CD14-positive monocyte (primary cell): ENCODE data around the gene VCX3B. TPM values are rescaled to one million over a fixed set of nuclear protein-coding genes. Genes with fewer than 3 reads are reported as not detected.

Experiments used
- DNase-seq, 3 donors: peaks; one replicate each; pipeline ENCODE4 v3.0.0-alpha.2; 2011 to 2022
- H2AFZ ChIP-seq: 2 replicates; pipeline ENCODE4 v1.6.0; 2012; ENCODE audit warnings: mild to moderate bottlenecking, low read depth, low read length, inconsistent platforms; ENCODE audit not compliant: insufficient read depth, poor library complexity, severe bottlenecking
- H3K27ac ChIP-seq, 2 donors: 1 replicate in 1 of 2; 2 replicates in 1 of 2; pipeline ENCODE4 v1.5.1; 2012 to 2013; ENCODE audit warnings: low read length in 2 of 2, control low read depth in 1 of 2, inconsistent platforms in 1 of 2, low read depth in 1 of 2, mild to moderate bottlenecking in 1 of 2
- H3K27me3 ChIP-seq, 2 donors: one replicate each; pipeline versions ENCODE4 v1.6.0 to v1.6.1; 2011 to 2013; ENCODE audit warnings: low read length in 2 of 2; ENCODE audit not compliant: control insufficient read depth in 2 of 2, insufficient read depth in 2 of 2
- H3K36me3 ChIP-seq, 2 donors: replicated peaks in 1 of 2; 1 replicate in 1 of 2; 2 replicates in 1 of 2; pipeline versions ENCODE4 v1.5.1 to v1.6.1; 2012 to 2013; ENCODE audit warnings: low read length in 2 of 2, control low read depth in 1 of 2, inconsistent platforms in 1 of 2, mild to moderate bottlenecking in 1 of 2; ENCODE audit not compliant: insufficient read depth in 2 of 2, control insufficient read depth in 1 of 2
- H3K4me1 ChIP-seq, 2 donors: 1 replicate in 1 of 2; 2 replicates in 1 of 2; pipeline versions ENCODE4 v1.5.1 to v1.6.1; 2012 to 2013; ENCODE audit warnings: low read length in 2 of 2, control low read depth in 1 of 2, inconsistent platforms in 1 of 2, mild to moderate bottlenecking in 1 of 2, moderate library complexity in 1 of 2; ENCODE audit not compliant: insufficient read depth in 2 of 2, control insufficient read depth in 1 of 2
- H3K4me2 ChIP-seq: replicated peaks from 2 replicates; pipeline ENCODE3; 2012; ENCODE audit warnings: low read length, moderate library complexity, mild to moderate bottlenecking; ENCODE audit not compliant: poor library complexity, severe bottlenecking; ENCODE audit errors: extremely low read depth
- H3K4me3 ChIP-seq, 3 experiments: fragments of 200-600 bp in 1 of 3; sonication (generic) in 1 of 3; replicated peaks in 1 of 3; 1 replicate in 2 of 3; 2 replicates in 1 of 3; pipeline ENCODE4 v1.5.1; 2011 to 2013; ENCODE audit warnings: low read length in 3 of 3, mild to moderate bottlenecking in 3 of 3, control low read depth in 2 of 3, low read depth in 2 of 3, inconsistent platforms in 1 of 3, moderate library complexity in 1 of 3
- H3K79me2 ChIP-seq: 2 replicates; pipeline ENCODE4 v1.6.0; 2012; ENCODE audit warnings: mild to moderate bottlenecking, control low read depth, inconsistent platforms, low read length, moderate library complexity; ENCODE audit not compliant: insufficient read depth
- H3K9ac ChIP-seq: 2 replicates; pipeline ENCODE4 v1.6.0; 2017; ENCODE audit warnings: low read length, mild to moderate bottlenecking; ENCODE audit not compliant: insufficient read depth, poor library complexity, severe bottlenecking
- H3K9me3 ChIP-seq, 2 donors: replicated peaks in 1 of 2; 1 replicate in 1 of 2; 2 replicates in 1 of 2; pipeline versions ENCODE4 v1.5.1 to v1.6.1; 2012 to 2013; ENCODE audit warnings: low read length in 2 of 2, control low read depth in 1 of 2; ENCODE audit not compliant: control insufficient read depth in 1 of 2, insufficient read depth in 1 of 2
- H4K20me1 ChIP-seq: 2 replicates; pipeline ENCODE4 v1.6.0; 2012; ENCODE audit warnings: mild to moderate bottlenecking, low read length, control low read depth, moderate library complexity; ENCODE audit not compliant: insufficient read depth
- H3K27ac Mint-ChIP-seq, 7 donors: one replicate each; pipeline ENCODE4 v1.8.0; 2020; ENCODE audit warnings: mild to moderate bottlenecking in 7 of 7, mixed read lengths in 7 of 7, moderate library complexity in 6 of 7, inconsistent platforms in 2 of 7
- H3K27me3 Mint-ChIP-seq, 3 donors: one replicate each; pipeline ENCODE4 v1.8.0; 2021 to 2022; ENCODE audit warnings: low read depth in 3 of 3, mild to moderate bottlenecking in 3 of 3, mixed read lengths in 3 of 3, moderate library complexity in 3 of 3, inconsistent platforms in 1 of 3
- H3K36me3 Mint-ChIP-seq, 2 donors: one replicate each; pipeline ENCODE4 v1.8.0; 2020; ENCODE audit warnings: mixed read lengths in 2 of 2, inconsistent platforms in 1 of 2, mild to moderate bottlenecking in 1 of 2
- H3K4me1 Mint-ChIP-seq: one replicate; pipeline ENCODE4 v1.8.0; 2020; ENCODE audit warnings: mild to moderate bottlenecking, mixed read lengths
- H3K4me3 Mint-ChIP-seq, 2 donors: one replicate each; pipeline ENCODE4 v1.8.0; 2020; ENCODE audit warnings: mild to moderate bottlenecking in 2 of 2, mixed read lengths in 2 of 2, moderate library complexity in 1 of 2
- H3K9me3 Mint-ChIP-seq, 7 donors: one replicate each; pipeline ENCODE4 v1.8.0; 2020 to 2022; ENCODE audit warnings: mixed read lengths in 7 of 7, mild to moderate bottlenecking in 6 of 7, moderate library complexity in 6 of 7, inconsistent platforms in 2 of 7
- CTCF ChIP-seq: fragments of 200-600 bp; IDR thresholded peaks from one replicate; pipeline ENCODE4 v1.8.0; 2022; ENCODE audit warnings: antibody characterized with exemption, mild to moderate bottlenecking
- WGBS: methylation state at CpG from one replicate; pipeline ENCODE4 v1.1.5; 2013; ENCODE audit warnings: missing lambda C conversion rate; ENCODE audit not compliant: insufficient coverage; 5-methylcytosine and 5-hydroxymethylcytosine counted together
- intact Hi-C, 2 donors: fragments of 100-400 bp; cut with micrococcal nuclease; formaldehyde crosslinking; loops; one replicate each; pipeline versions ENCODE4 v1.15.0 to v1.15.1; 2023
- polyA plus RNA-seq, 3 donors: library from polyadenylated mRNA; depleted of rRNA in 1 of 3; unstranded in 2 of 3; stranded (reverse) in 1 of 3; fragments of 300-500 nt in 2 of 3; fragments of >200 nt in 1 of 3; fragmentation: Illumina TruSeq in 2 of 3; gene quantifications; 1 replicate in 2 of 3; 2 replicates in 1 of 3; pipeline ENCODE4 v1.2.3, GENCODE V29; 2012 to 2021

VCX3B gene
- polyA plus RNA-seq, 3 donors, result not detected

- no peaks in the 10 kb centered on the region for H3K36me3 Mint-ChIP-seq
- no peak overlapping the region for H3K27ac Mint-ChIP-seq
These were observed 39.7 kb upstream of the VCX3B start for GRCh38 chrX:8424912-8425311.

GRCh38 chrX:8429692-8430249 lies 34.9 kb upstream of the VCX3B start:
- H3K4me1 ChIP-seq, result no peaks in the 10 kb centered on the region
- Mint-ChIP-seq H3K36me3 (no peaks in the 10 kb centered on the region), H3K27ac (no peak overlapping the region), H3K9me3 (peaks cover 0 to 4% (median 0%) of the 10 kb centered on the region in 7 donors), H3K4me1 (no peaks in the 10 kb centered on the region), H3K27me3 (peaks cover 0 to 1% (median 0%) of the 10 kb centered on the region in 3 donors), H3K4me3 (no peak overlapping the region)
- no peaks in the 10 kb centered on the region for H3K9me3 ChIP-seq
- no peaks in the 10 kb centered on the region for H3K79me2 ChIP-seq
- no peak overlapping the region for H3K27ac ChIP-seq
- no peaks in the 10 kb centered on the region for H3K27me3 ChIP-seq
- no peak overlapping the region for H3K9ac ChIP-seq
- no peak for DNase-seq
- no peaks in the 10 kb centered on the region for H4K20me1 ChIP-seq
- H3K36me3 ChIP-seq, result no peaks in the 10 kb centered on the region
- TF ChIP-seq CTCF, result no peak
- no peak overlapping the region for H3K4me3 ChIP-seq
- intact Hi-C loops, result no loop called here
- no peak overlapping the region for H3K4me2 ChIP-seq
- H2AFZ ChIP-seq, result no peak overlapping the region
- no CpG with 5 or more reads among the region's 6 CpGs for WGBS

More at GRCh38 chrX:8424912-8425311, 39.7 kb upstream of the VCX3B start:
- no peak for DNase-seq
- H3K9me3 Mint-ChIP-seq, result peaks cover 0 to 7% (median 2%) of the 10 kb centered on the region in 7 donors
- H3K27me3 Mint-ChIP-seq, result peaks cover 0 to 1% (median 0%) of the 10 kb centered on the region in 3 donors
- Histone ChIP-seq H2AFZ (no peak overlapping the region), H3K36me3 (no peaks in the 10 kb centered on the region), H3K4me2 (no peak overlapping the region), H3K4me1 (no peaks in the 10 kb centered on the region), H3K9me3 (no peaks in the 10 kb centered on the region), H3K27ac (no peak overlapping the region), H3K79me2 (no peaks in the 10 kb centered on the region), H3K4me3 (no peak overlapping the region), H3K9ac (no peak overlapping the region), H3K27me3 (no peaks in the 10 kb centered on the region), H4K20me1 (no peaks in the 10 kb centered on the region)
- H3K4me1 Mint-ChIP-seq, result no peaks in the 10 kb centered on the region
- TF ChIP-seq CTCF, result no peak
- WGBS, result no CpG with 5 or more reads among the region's 1 CpG
- intact Hi-C loops, result no loop called here
- no peak overlapping the region for H3K4me3 Mint-ChIP-seq
